H1 (cell line): ENCODE data around the gene VCX3A. TPM values are rescaled to one million over a fixed set of nuclear protein-coding genes. Genes with fewer than 3 reads are reported as not detected.

Experiments used
- BACH1 ChIP-seq: IDR thresholded peaks from 2 replicates; pipeline ENCODE4 v1.6.1; 2012; ENCODE audit warnings: low read length, improper control_type of control experiment
- CEBPB ChIP-seq: IDR thresholded peaks from 2 replicates; pipeline ENCODE4 v1.6.1; 2012; ENCODE audit warnings: low read depth, low read length
- CHD2 ChIP-seq: IDR thresholded peaks from 2 replicates; pipeline ENCODE4 v1.6.1; 2012; ENCODE audit warnings: low read length, improper control_type of control experiment
- TCF12 ChIP-seq: IDR thresholded peaks from 2 replicates; pipeline ENCODE4 v1.6.1; 2011; ENCODE audit warnings: low read depth, mild to moderate bottlenecking, low read length
- polyA plus RNA-seq, 7 experiments: library from polyadenylated mRNA; depleted of rRNA in 3 of 7; stranded (reverse) in 5 of 7; unstranded in 2 of 7; fragments of >200 nt in 5 of 7; fragments of 200-250 nt in 2 of 7; gene quantifications; 1 replicate in 5 of 7; 2 replicates in 1 of 7; 4 replicates in 1 of 7; pipeline versions ENCODE4 v1.2.1 to v1.2.3, GENCODE V29; 2011 to 2013; ENCODE audit warnings: missing spikeins in 2 of 7, mixed read lengths in 2 of 7
- total RNA-seq: library from RNA; stranded (reverse); fragmentation: NEBNext Ultra II Directional; extraction: Animal tissue kit (Norgen Biotek cat#: 25700); gene quantifications from 2 replicates; pipeline ENCODE4 v1.2.1, GENCODE V29; 2021

Gene VCX3A
- total and polyA plus RNA-seq, 2 of the 8 experiments (the other 6 are each of a cell fraction or from before 2014, with no cell fraction given) = 0.38 to 0.63 TPM

- TF ChIP-seq TCF12 = no peak
- TF ChIP-seq CHD2 = no peak
- TF ChIP-seq CEBPB = no peak
- TF ChIP-seq BACH1 = no peak
Observed at GRCh38 chrX:6506444-6506843, 28.5 kb downstream of the VCX3A start (continued).
